Liver (tissue), 9 donors: Measurements from ENCODE around the gene SCRN1. TPM values are rescaled to one million over a fixed set of nuclear protein-coding genes. Genes with fewer than 3 reads are reported as not detected.

Experiments used
- DNase-seq: peaks from one replicate; pipeline ENCODE4 v3.0.0-alpha.2; 2017; ENCODE audit warnings: low spot score
- H3K27ac ChIP-seq, 2 donors: one replicate each; pipeline ENCODE4 v1.7.0; 2013; ENCODE audit warnings: inconsistent platforms in 2 of 2, low read length in 2 of 2, control low read depth in 1 of 2, low read depth in 1 of 2, mild to moderate bottlenecking in 1 of 2
- H3K27me3 ChIP-seq, 4 donors: one replicate each; pipeline versions ENCODE4 v1.6.1 to v1.7.0; 2013; ENCODE audit warnings: low read length in 3 of 4, inconsistent platforms in 1 of 4, mild to moderate bottlenecking in 1 of 4, moderate library complexity in 1 of 4; ENCODE audit not compliant: control insufficient read depth in 4 of 4, insufficient read depth in 4 of 4
- H3K36me3 ChIP-seq, 4 donors: one replicate each; pipeline versions ENCODE4 v1.6.1 to v1.7.0; 2013; ENCODE audit warnings: low read length in 3 of 4, mild to moderate bottlenecking in 3 of 4, low read depth in 1 of 4, moderate library complexity in 1 of 4; ENCODE audit not compliant: control insufficient read depth in 4 of 4, insufficient read depth in 3 of 4
- H3K4me1 ChIP-seq, 4 donors: one replicate each; pipeline versions ENCODE4 v1.6.1 to v1.7.0; 2013; ENCODE audit warnings: low read length in 3 of 4, mild to moderate bottlenecking in 3 of 4, moderate library complexity in 1 of 4; ENCODE audit not compliant: control insufficient read depth in 4 of 4, insufficient read depth in 4 of 4
- H3K4me3 ChIP-seq, 3 donors: one replicate each; pipeline versions ENCODE4 v1.6.1 to v1.7.0; 2013; ENCODE audit warnings: low read length in 3 of 3, control low read depth in 1 of 3, low read depth in 1 of 3, mild to moderate bottlenecking in 1 of 3
- H3K9ac ChIP-seq, 2 donors: one replicate each; pipeline ENCODE4 v1.7.0; 2013; ENCODE audit warnings: low read length in 2 of 2, mild to moderate bottlenecking in 2 of 2, moderate library complexity in 2 of 2, control low read depth in 1 of 2, low read depth in 1 of 2
- H3K9me3 ChIP-seq, 4 donors: one replicate each; pipeline versions ENCODE4 v1.6.1 to v1.7.0; 2013; ENCODE audit warnings: low read length in 3 of 4; ENCODE audit not compliant: control insufficient read depth in 4 of 4
- ATF3 ChIP-seq: IDR thresholded peaks from 2 replicates; pipeline ENCODE4 v1.6.1; 2016; ENCODE audit warnings: antibody characterized with exemption
- CTCF ChIP-seq: fragments of 150-350 bp; IDR thresholded peaks from 2 replicates; pipeline ENCODE4 v1.5.1; 2017; ENCODE audit warnings: improper control_type of control experiment, low read depth, low read length; ENCODE audit not compliant: missing input control
- EGR1 ChIP-seq, 2 donors: IDR thresholded peaks; 2 replicates each; pipeline ENCODE4 v1.6.1; 2016 to 2018; ENCODE audit warnings: antibody characterized with exemption in 2 of 2, low read depth in 2 of 2
- FOXA1 ChIP-seq: IDR thresholded peaks from 2 replicates; pipeline ENCODE4 v1.6.1; 2016; ENCODE audit warnings: antibody characterized with exemption
- FOXA2 ChIP-seq: IDR thresholded peaks from 2 replicates; pipeline ENCODE4 v1.6.1; 2016; ENCODE audit warnings: antibody characterized with exemption
- GABPA ChIP-seq, 2 donors: IDR thresholded peaks in 1 of 2; conservative IDR thresholded peaks in 1 of 2; 2 replicates each; pipeline ENCODE4 v1.6.1; 2016; ENCODE audit warnings: antibody characterized with exemption in 2 of 2, mild to moderate bottlenecking in 1 of 2, moderate library complexity in 1 of 2
- HNF4A ChIP-seq, 2 donors: conservative IDR thresholded peaks; 2 replicates each; pipeline ENCODE4 v1.6.1; 2016; ENCODE audit warnings: antibody characterized with exemption in 2 of 2, mild to moderate bottlenecking in 2 of 2
- HNF4G ChIP-seq: IDR thresholded peaks from 2 replicates; pipeline ENCODE4 v1.6.1; 2016; ENCODE audit warnings: antibody characterized with exemption
- JUND ChIP-seq, 2 donors: IDR thresholded peaks; 2 replicates each; pipeline ENCODE4 v1.6.1; 2016; ENCODE audit warnings: antibody characterized with exemption in 2 of 2
- MAX ChIP-seq: IDR thresholded peaks from 2 replicates; pipeline ENCODE4 v1.6.1; 2016; ENCODE audit warnings: antibody characterized with exemption
- NR2F2 ChIP-seq: IDR thresholded peaks from 2 replicates; pipeline ENCODE4 v1.6.1; 2016; ENCODE audit warnings: antibody characterized with exemption
- RAD21 ChIP-seq, 2 donors: IDR thresholded peaks; 2 replicates each; pipeline ENCODE4 v1.6.1; 2016; ENCODE audit warnings: antibody characterized with exemption in 2 of 2, mild to moderate bottlenecking in 2 of 2
- REST ChIP-seq: IDR thresholded peaks from 2 replicates; pipeline ENCODE4 v1.6.1; 2016; ENCODE audit warnings: antibody characterized with exemption, mild to moderate bottlenecking
- RXRA ChIP-seq, 2 donors: IDR thresholded peaks; 2 replicates each; pipeline ENCODE4 v1.6.1; 2017 to 2018; ENCODE audit warnings: antibody characterized with exemption in 2 of 2, mild to moderate bottlenecking in 1 of 2
- SP1 ChIP-seq: IDR thresholded peaks from 2 replicates; pipeline ENCODE4 v1.6.1; 2018; ENCODE audit warnings: antibody characterized with exemption, mild to moderate bottlenecking
- TAF1 ChIP-seq: conservative IDR thresholded peaks from 2 replicates; pipeline ENCODE4 v1.6.1; 2016; ENCODE audit warnings: antibody characterized with exemption, mild to moderate bottlenecking
- YY1 ChIP-seq: IDR thresholded peaks from 2 replicates; pipeline ENCODE4 v1.6.1; 2016; ENCODE audit warnings: antibody characterized with exemption, mild to moderate bottlenecking
- ZBTB33 ChIP-seq: IDR thresholded peaks from 2 replicates; pipeline ENCODE4 v1.6.1; 2016; ENCODE audit warnings: antibody characterized with exemption
- WGBS: extraction: QIAGEN DNeasy Blood & Tissue Kit; methylation state at CpG from one replicate; pipeline ENCODE4 v1.1.7; 2013; 5-methylcytosine and 5-hydroxymethylcytosine counted together
- polyA plus RNA-seq, 2 donors: library from polyadenylated mRNA; stranded (reverse) in 1 of 2; unstranded in 1 of 2; fragments of 200-250 nt in 1 of 2; fragments of >200 nt in 1 of 2; fragmentation: Nextera tagmentation in 1 of 2; extraction: Ambion mirVana in 1 of 2; gene quantifications; one replicate each; pipeline versions ENCODE4 v1.2.1 to v1.2.3, GENCODE V29; 2013 to 2015
- total RNA-seq, 2 donors: library from RNA; depleted of rRNA; stranded (reverse); fragments of >200 nt; gene quantifications; one replicate each; pipeline ENCODE4 v1.2.3, GENCODE V29; 2014
- donor health status: healthy.
- donor health status: healthy.
- donor health status: healthy.
- donor health status: healthy.
- donor health status: healthy.

The SCRN1 gene
- total and polyA plus RNA-seq, 4 donors, result 1.1 to 4.1 (median 2.0) TPM

GRCh38 chr7:30027740-30028215 lies 38.2 kb upstream of the SCRN1 start:
- Histone ChIP-seq H3K4me1 (peaks cover 3 to 36% (median 27%) of the 10 kb centered on the region in 4 donors), H3K27ac (peak overlapping the region; percentile 83 to 84), H3K9me3 (no peaks in the 10 kb centered on the region), H3K4me3 (peak overlapping the region; percentile 89 to 99 (median 90)), H3K27me3 (no peaks in the 10 kb centered on the region), H3K9ac (peak overlapping the region; percentile 38 to 71), H3K36me3 (no peaks in the 10 kb centered on the region)
- 6% methylated on average over 9 of the region's 9 CpGs for WGBS
- no peak for DNase-seq
- no peak for TF ChIP-seq GABPA (IDR thresholded peaks at IDR 0.05 in 1 of 2, conservative IDR thresholded peaks at IDR 0.05 in 1 of 2)
- no peak for TF ChIP-seq ATF3
- peak; percentile 40 for TF ChIP-seq TAF1
- no peak for TF ChIP-seq FOXA1
- peak; percentile 13 for TF ChIP-seq NR2F2
- TF ChIP-seq SP1, result no peak
- TF ChIP-seq REST, result no peak
- TF ChIP-seq JUND (IDR thresholded peaks at IDR 0.05), result no peak
- no peak for TF ChIP-seq HNF4G
- no peak for TF ChIP-seq EGR1 (IDR thresholded peaks at IDR 0.05; ENCODE audit: low read depth in 2 of 2)
- no peak for TF ChIP-seq RXRA (IDR thresholded peaks at IDR 0.05)
- no peak for TF ChIP-seq FOXA2
- TF ChIP-seq RAD21 (IDR thresholded peaks at IDR 0.05), result no peak
- no peak for TF ChIP-seq MAX
- TF ChIP-seq HNF4A (conservative IDR thresholded peaks at IDR 0.05), result no peak
- TF ChIP-seq ZBTB33, result no peak
- no peak for TF ChIP-seq CTCF
- peak; percentile 68 for TF ChIP-seq YY1
